GM21528 (cell line): ENCODE data around the gene AKT1S1.
"Not testable (repeated sequence)": the region's sequence is repeated elsewhere in the genome, so short reads cannot be mapped to it uniquely, and the experiment has no call there.

Source experiments
- ATAC-seq: cut with Tn5 transposase; IDR thresholded peaks from one replicate; pipeline ENCODE4 v1.9.1; 2021; ENCODE audit warnings: mild to moderate bottlenecking, moderate library complexity; ENCODE audit not compliant: unreplicated experiment, low FRiP score

Gene AKT1S1

DNA sequence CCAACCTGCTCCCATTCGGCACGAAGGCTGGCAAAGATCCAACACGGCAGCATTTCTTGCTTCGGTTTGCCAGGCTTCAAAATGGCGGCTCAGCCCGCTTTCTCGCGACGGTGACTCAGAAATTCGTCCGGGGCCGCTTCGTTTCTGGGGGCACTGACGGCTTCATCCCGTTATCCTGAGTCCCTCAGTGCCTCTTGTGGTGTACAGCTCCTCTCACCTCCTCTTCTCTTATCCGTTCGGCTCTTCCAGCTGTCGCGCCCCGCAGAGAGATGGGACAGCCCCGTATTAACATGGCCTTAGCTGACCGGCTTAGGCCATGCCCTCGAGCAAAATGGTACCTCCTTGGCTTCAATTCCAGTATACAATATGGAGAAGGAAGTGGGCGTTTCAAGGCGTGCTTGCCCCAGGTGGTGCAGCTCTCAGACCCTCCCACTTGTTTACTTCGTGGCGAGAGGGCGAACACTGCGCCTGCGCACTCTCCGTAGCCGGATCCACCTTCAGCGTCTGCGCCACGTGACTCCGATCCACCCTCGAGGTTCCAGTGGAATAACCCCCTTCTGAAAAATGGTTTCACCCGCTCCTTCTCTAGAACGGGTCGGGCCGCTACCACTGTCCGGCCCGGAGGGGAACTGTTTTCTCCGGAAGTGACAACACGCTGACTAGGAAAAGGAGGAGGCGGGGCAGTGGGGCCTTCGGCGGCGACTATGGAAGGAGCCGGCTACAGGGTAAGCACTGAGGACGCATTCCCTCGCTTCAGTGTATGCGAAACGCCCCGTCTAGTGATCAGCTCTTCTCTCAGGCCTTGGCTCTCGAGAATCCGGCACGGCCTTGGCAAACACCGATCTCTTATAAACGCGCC lies at the start of gene AKT1S1, which contains the start of gene TBC1D17:
AKT1S1 (minus strand) TSS at position 336 of the 859 bp plus-strand sequence. CDS start 4,060 bp downstream, outside the sequence.
TBC1D17 (plus strand) TSS at position 683 of the 859 bp plus-strand sequence; CDS start at position 705, 22 bp downstream.
- ATAC-seq = peak; percentile 59

- ATAC-seq = no peak
Observed at GRCh38 chr19:49926515-49926914, 49.4 kb upstream of the AKT1S1 start.

GRCh38 chr19:49925486-49925885 lies 48.3 kb upstream of the AKT1S1 start:
- no peak for ATAC-seq

DNA sequence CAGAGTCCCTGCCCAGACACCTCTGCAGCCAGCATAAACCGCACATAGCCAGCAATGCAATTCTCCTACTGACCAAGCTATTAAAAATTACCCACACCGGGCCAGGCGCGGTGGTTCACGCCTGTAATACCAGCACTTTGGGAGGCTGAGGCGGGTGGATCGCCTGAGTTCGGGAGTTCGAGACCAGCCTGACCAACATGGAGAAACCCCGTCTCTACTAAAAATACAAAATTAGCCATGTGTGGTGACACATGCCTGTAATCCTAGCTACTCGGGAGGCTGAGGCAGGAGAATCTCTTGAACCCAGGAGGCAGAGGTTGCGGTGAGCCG lies 47.7 kb upstream of the AKT1S1 start:
- not testable (repeated sequence) for ATAC-seq

GRCh38 chr19:49924004-49924880 lies 47.1 kb upstream of the AKT1S1 start:
- no peak for ATAC-seq

DNA sequence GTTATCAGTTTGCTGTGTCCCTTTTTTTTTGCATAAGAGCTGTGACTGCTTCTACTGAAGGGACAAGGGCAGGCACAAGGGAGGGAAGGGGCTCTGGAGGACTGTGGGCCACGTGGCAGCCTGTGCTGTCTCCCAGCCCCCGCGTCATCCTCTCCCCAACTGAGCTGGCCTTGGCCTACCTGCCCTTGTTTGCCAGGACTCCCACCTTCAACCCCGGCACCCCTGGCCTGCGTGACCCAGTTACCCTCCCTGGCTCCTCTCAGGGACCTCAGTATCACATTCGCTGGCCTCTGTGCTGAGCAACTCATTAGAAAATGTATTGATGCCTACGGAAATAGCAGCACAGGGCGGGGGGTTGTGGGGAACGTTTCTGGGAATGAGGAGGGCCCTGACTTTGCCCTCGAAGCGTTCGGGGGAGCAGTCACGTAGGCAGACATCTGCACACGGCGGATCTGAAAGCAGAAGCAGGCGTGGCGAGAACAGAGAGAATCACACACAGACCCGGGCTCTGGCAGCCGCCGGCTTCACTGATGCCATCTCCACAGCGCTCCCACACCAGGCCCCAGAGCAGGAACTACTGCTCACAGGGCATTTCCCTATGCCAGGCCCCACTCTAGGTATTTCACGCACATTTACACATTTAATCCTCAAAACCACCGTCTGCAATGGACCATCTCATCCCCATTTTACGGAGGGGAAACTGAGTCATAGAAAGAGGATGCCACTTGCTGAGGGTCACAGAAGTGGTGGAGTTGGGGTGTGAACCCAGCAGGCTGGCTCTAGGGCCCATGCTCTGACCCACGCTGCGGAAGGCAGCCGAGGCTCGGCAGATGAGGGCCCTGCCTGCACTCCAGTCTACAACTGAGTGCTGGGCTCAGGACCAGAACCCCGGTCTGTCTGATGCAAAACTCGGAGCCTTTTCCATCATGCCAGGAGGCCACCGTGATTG lies 46.2 kb upstream of the AKT1S1 start:
- no peak for ATAC-seq

- no peak for ATAC-seq
Observed at GRCh38 chr19:49921871-49922795, 45.0 kb upstream of the AKT1S1 start.

GRCh38 chr19:49920624-49921363 lies 43.6 kb upstream of the AKT1S1 start:
- no peak for ATAC-seq

- ATAC-seq = no peak
Observed at GRCh38 chr19:49918089-49918488, 40.9 kb upstream of the AKT1S1 start.

GRCh38 chr19:49916839-49917733 lies 39.9 kb upstream of the AKT1S1 start:
- ATAC-seq = no peak

DNA sequence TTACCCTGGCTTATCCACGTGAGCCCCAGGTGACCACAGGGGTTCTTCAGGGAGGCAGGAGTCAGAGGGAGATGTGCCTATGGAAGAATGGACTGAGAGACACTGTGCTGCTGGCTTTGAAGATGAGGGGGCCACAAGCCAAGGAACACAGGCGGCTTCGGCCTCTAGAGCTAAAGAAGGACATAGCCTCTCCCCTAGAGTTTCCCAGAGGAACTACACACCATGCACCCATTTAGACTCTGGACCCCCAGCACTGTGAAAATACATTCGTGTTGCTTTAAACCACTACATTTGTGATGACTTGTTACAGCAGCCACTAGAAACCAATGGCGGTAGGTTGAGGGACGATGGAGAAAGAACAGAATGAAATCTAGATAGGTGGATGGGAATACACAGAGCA lies 38.1 kb upstream of the AKT1S1 start:
- no peak for ATAC-seq

DNA sequence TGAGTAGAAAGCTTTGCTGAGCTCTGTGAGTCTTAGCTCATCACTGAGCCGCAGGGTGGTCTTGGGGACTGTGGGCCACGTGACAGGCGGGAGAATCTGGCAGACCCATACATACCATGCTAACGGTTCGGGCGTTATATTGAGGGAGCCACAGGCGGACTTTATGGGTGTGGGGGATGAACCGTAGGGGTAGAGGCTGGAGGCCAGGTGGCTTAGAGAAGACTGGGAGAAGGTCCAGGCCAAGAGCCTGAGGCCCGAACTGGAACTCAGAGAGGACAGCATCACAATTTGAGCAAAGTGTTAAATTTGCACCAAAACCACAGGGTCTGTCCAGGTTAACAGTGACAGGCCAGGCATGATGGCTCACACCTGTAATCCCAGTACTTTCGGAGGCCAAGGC lies 36.6 kb upstream of the AKT1S1 start:
- ATAC-seq = no peak

GRCh38 chr19:49912965-49913685 lies 36.0 kb upstream of the AKT1S1 start:
- ATAC-seq = no peak

- ATAC-seq = no peak
Observed at GRCh38 chr19:49911381-49912145, 34.4 kb upstream of the AKT1S1 start.

DNA sequence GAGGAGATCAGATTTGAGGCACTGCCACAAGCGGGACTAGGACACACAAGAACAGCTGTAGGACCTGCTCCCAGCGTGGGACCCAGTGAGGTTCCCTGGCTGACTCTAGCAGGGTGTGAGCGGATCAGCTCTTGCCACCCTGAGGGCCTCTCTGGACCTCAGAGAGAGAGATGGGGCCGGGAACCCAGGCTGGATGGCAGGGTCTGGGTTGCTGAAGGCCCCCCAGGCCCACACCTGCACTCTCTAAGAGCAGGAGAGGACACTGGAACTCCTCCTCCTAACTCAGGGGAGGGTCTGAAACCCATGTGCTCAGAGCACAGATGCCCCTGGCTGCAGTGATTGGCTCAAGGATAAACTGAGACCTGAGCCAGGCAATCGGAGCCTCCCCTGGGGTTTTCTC lies 33.0 kb upstream of the AKT1S1 start:
- ATAC-seq = no peak
